ENCODE measurements around the gene GRAMD2B. TPM values are rescaled to one million over a fixed set of nuclear protein-coding genes. Genes with fewer than 3 reads are reported as not detected.

Gene GRAMD2B
- total RNA-seq, 1 experiment from 2014 or later, result 7.2 TPM

- ATAC-seq, result peak; percentile 84
- Histone ChIP-seq H3K27ac (ENCODE audit: low read depth, low read length) (peak overlapping the region; percentile 66), H2AFZ (ENCODE audit: low read depth, low read length, poor library complexity, severe bottlenecking) (no peak overlapping the region), H3K4me3 (replicated peaks in 1 of 2; ENCODE audit: low read depth in 1 of 2, low read length in 2 of 2) (peak overlapping the region in 1 of 2 experiments; percentile 29; a peak in 2 of 4 replicates), H3K9me2 (ENCODE audit: insufficient read depth) (no peaks in the 10 kb centered on the region), H3K36me3 (ENCODE audit: control insufficient read depth in 1 of 2, insufficient read depth in 2 of 2, low read length in 2 of 2) (no peaks in the 10 kb centered on the region), H3K9ac (ENCODE audit: low read length) (peak overlapping the region; percentile 16), H3K79me2 (ENCODE audit: insufficient read depth, low read length) (no peaks in the 10 kb centered on the region), H3K27me3 (ENCODE audit: insufficient read depth, low read length) (no peaks in the 10 kb centered on the region), H3K9me3 (ENCODE audit: control insufficient read depth in 1 of 2, insufficient read depth in 1 of 2, low read depth in 1 of 2, low read length in 2 of 2) (no peaks in the 10 kb centered on the region), H3K4me2 (ENCODE audit: low read length) (peak overlapping the region; percentile 69), H3K4me1 (ENCODE audit: control insufficient read depth in 1 of 2, insufficient read depth in 2 of 2, low read length in 2 of 2) (peaks cover 24 to 37% of the 10 kb centered on the region in 2 experiments), H4K20me1 (ENCODE audit: insufficient read depth) (no peaks in the 10 kb centered on the region)
- no TSS peak for BruUV-seq (replicated peaks)
- ChIA-PET POLR2A (no interaction called here), RAD21 (ENCODE audit: low non-redundant PET in 1 of 2, low total read pairs in 2 of 2, uncharacterized antibody in 2 of 2, unreplicated experiment in 2 of 2) (no interaction called here), CTCF (interaction anchor here (0.8 kb wide), 1 partner anchor 28 kb away, joined by 3 read pairs; no protein-coding TSS in a partner anchor)
- intact Hi-C loops (cut with micrococcal nuclease), result no loop called here
- DNase-seq (ENCODE audit: low read depth, low spot score), result no peak
- TF ChIP-seq SP1 (IDR thresholded peaks at IDR 0.05; ENCODE audit: low read depth) (peak; percentile 70), EZH2 (IDR thresholded peaks at IDR 0.05) (no peak), RAD21 (IDR thresholded peaks at IDR 0.05; ENCODE audit: low read depth) (no peak; the same call in 1 of the 2 replicates), CBX3 (IDR thresholded peaks at IDR 0.05; ENCODE audit: low read depth) (peak; percentile 37; the same call in 1 of the 2 replicates), ZNF274 (IDR thresholded peaks at IDR 0.05; ENCODE audit: low read depth, low read length) (no peak), SIN3A (IDR thresholded peaks at IDR 0.05; ENCODE audit: low read depth) (0 out of 2 replicates have a peak, but pooled peaks have one; percentile 18), ELF1 (IDR thresholded peaks at IDR 0.05; ENCODE audit: borderline replicate concordance, low read depth) (no peak), CTCF (IDR thresholded peaks at IDR 0.05 in 2 of 3, conservative IDR thresholded peaks at IDR 0.05 in 1 of 3; ENCODE audit: borderline replicate concordance in 1 of 3, insufficient read depth in 1 of 3, low read depth in 2 of 3, low read length in 2 of 3) (no peak), POLR2A (IDR thresholded peaks at IDR 0.05; ENCODE audit: borderline replicate concordance, extremely low read depth, insufficient read depth, insufficient read length) (no peak), JUND (IDR thresholded peaks at IDR 0.05) (peak; percentile 80), SRF (IDR thresholded peaks at IDR 0.05; ENCODE audit: low read depth) (no peak; the same call in 1 of the 2 replicates), EGR1 (IDR thresholded peaks at IDR 0.05; ENCODE audit: low read depth) (no peak), FOSL1 (IDR thresholded peaks at IDR 0.05; ENCODE audit: low read depth) (peak; percentile 79), EZH2phosphoT487 (IDR thresholded peaks at IDR 0.05; ENCODE audit: borderline replicate concordance) (no peak), ZFX (IDR thresholded peaks at IDR 0.05) (no peak), CEBPB (IDR thresholded peaks at IDR 0.05; ENCODE audit: low read depth) (no peak), POLR2AphosphoS5 (IDR thresholded peaks at IDR 0.05; ENCODE audit: low read depth, low read length) (no peak)
- TF ChIP-seq, protein P1, sequence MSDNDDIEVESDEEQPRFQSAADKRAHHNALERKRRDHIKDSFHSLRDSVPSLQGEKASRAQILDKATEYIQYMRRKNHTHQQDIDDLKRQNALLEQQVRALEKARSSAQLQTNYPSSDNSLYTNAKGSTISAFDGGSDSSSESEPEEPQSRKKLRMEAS (IDR thresholded peaks at IDR 0.05), result 0 out of 2 replicates have a peak, but pooled peaks have one; percentile 5
- TF ChIP-seq, protein P2, sequence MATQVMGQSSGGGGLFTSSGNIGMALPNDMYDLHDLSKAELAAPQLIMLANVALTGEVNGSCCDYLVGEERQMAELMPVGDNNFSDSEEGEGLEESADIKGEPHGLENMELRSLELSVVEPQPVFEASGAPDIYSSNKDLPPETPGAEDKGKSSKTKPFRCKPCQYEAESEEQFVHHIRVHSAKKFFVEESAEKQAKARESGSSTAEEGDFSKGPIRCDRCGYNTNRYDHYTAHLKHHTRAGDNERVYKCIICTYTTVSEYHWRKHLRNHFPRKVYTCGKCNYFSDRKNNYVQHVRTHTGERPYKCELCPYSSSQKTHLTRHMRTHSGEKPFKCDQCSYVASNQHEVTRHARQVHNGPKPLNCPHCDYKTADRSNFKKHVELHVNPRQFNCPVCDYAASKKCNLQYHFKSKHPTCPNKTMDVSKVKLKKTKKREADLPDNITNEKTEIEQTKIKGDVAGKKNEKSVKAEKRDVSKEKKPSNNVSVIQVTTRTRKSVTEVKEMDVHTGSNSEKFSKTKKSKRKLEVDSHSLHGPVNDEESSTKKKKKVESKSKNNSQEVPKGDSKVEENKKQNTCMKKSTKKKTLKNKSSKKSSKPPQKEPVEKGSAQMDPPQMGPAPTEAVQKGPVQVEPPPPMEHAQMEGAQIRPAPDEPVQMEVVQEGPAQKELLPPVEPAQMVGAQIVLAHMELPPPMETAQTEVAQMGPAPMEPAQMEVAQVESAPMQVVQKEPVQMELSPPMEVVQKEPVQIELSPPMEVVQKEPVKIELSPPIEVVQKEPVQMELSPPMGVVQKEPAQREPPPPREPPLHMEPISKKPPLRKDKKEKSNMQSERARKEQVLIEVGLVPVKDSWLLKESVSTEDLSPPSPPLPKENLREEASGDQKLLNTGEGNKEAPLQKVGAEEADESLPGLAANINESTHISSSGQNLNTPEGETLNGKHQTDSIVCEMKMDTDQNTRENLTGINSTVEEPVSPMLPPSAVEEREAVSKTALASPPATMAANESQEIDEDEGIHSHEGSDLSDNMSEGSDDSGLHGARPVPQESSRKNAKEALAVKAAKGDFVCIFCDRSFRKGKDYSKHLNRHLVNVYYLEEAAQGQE (IDR thresholded peaks at IDR 0.05; ENCODE audit: low read depth), result no peak
- TF ChIP-seq, protein P3, sequence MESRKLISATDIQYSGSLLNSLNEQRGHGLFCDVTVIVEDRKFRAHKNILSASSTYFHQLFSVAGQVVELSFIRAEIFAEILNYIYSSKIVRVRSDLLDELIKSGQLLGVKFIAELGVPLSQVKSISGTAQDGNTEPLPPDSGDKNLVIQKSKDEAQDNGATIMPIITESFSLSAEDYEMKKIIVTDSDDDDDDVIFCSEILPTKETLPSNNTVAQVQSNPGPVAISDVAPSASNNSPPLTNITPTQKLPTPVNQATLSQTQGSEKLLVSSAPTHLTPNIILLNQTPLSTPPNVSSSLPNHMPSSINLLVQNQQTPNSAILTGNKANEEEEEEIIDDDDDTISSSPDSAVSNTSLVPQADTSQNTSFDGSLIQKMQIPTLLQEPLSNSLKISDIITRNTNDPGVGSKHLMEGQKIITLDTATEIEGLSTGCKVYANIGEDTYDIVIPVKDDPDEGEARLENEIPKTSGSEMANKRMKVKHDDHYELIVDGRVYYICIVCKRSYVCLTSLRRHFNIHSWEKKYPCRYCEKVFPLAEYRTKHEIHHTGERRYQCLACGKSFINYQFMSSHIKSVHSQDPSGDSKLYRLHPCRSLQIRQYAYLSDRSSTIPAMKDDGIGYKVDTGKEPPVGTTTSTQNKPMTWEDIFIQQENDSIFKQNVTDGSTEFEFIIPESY (IDR thresholded peaks at IDR 0.05; ENCODE audit: extremely low read depth, insufficient replicate concordance, low read length), result no peak
- TF ChIP-seq, protein P4, sequence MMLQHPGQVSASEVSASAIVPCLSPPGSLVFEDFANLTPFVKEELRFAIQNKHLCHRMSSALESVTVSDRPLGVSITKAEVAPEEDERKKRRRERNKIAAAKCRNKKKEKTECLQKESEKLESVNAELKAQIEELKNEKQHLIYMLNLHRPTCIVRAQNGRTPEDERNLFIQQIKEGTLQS (IDR thresholded peaks at IDR 0.05), result no peak
These were observed 48.8 kb downstream of the GRAMD2B start for GRCh38 chr5:126471875-126472537.
